ENCODE data around the gene COL20A1. TPM values are rescaled to one million over a fixed set of nuclear protein-coding genes. Genes with fewer than 3 reads are reported as not detected.
"Not testable (repeated sequence)": the region's sequence is repeated elsewhere in the genome, so short reads cannot be mapped to it uniquely, and the experiment has no call there.

COL20A1 gene
- total RNA-seq, 1 donor from 2014 or later, result not detected

GRCh38 chr20:63372971-63373885, 80.2 kb downstream of the COL20A1 start:
- intact Hi-C loops (cut with micrococcal nuclease), result no loop called here

GRCh38 chr20:63373996-63374395, 81.0 kb downstream of the COL20A1 start:
- intact Hi-C loops (cut with micrococcal nuclease), result no loop called here

GRCh38 chr20:63374504-63374903, 81.5 kb downstream of the COL20A1 start:
- intact Hi-C loops (cut with micrococcal nuclease), result no loop called here

GRCh38 chr20:63375438-63375837, 82.5 kb downstream of the COL20A1 start:
- intact Hi-C loops (cut with micrococcal nuclease), result no loop called here

GRCh38 chr20:63376283-63377250, 83.6 kb downstream of the COL20A1 start:
- intact Hi-C loops (cut with micrococcal nuclease), result no loop called here

- intact Hi-C loops (cut with micrococcal nuclease), result no loop called here
Observed at GRCh38 chr20:63377256-63377941, 84.4 kb downstream of the COL20A1 start.

GRCh38 chr20:63377951-63378381, 85.0 kb downstream of the COL20A1 start:
- intact Hi-C loops (cut with micrococcal nuclease), result no loop called here

GRCh38 chr20:63378626-63379025, 85.6 kb downstream of the COL20A1 start:
- intact Hi-C loops (cut with micrococcal nuclease), result no loop called here

GRCh38 chr20:63379296-63379695, 86.3 kb downstream of the COL20A1 start:
- intact Hi-C loops (cut with micrococcal nuclease), result no loop called here

- intact Hi-C loops (cut with micrococcal nuclease), result not testable (repeated sequence)
Observed at GRCh38 chr20:63379872-63380271, 86.9 kb downstream of the COL20A1 start.

GRCh38 chr20:63380346-63380870, 87.4 kb downstream of the COL20A1 start:
- intact Hi-C loops (cut with micrococcal nuclease), result no loop called here

- intact Hi-C loops (cut with micrococcal nuclease), result no loop called here
Observed at GRCh38 chr20:63381781-63382431, 88.9 kb downstream of the COL20A1 start.

- intact Hi-C loops (cut with micrococcal nuclease), result no loop called here
Observed at GRCh38 chr20:63382551-63383300, 89.7 kb downstream of the COL20A1 start.

GRCh38 chr20:63383556-63383955, 90.6 kb downstream of the COL20A1 start:
- intact Hi-C loops (cut with micrococcal nuclease), result no loop called here

- intact Hi-C loops (cut with micrococcal nuclease), result no loop called here
Observed at GRCh38 chr20:63384336-63384735, 91.3 kb downstream of the COL20A1 start.

Other genes starting within 250 kb of the COL20A1 start
- 42.4 and 42.6 TPM in 2 replicates for gene YTHDF1, start 77.1 kb upstream of the COL20A1 start, total RNA-seq
- not detected in 2 replicates for gene BIRC7, start 57.3 kb upstream of the COL20A1 start, total RNA-seq
- gene NKAIN4, start 38.7 kb upstream of the COL20A1 start, total RNA-seq, result not detected in 2 replicates
- gene ARFGAP1, start 20.4 kb upstream of the COL20A1 start, total RNA-seq, result 84.0 and 84.9 TPM in 2 replicates
- gene CHRNA4, start 68.2 kb downstream of the COL20A1 start, total RNA-seq, result not detected in 2 replicates
- 0.05 and 0.11 TPM in 2 replicates for gene KCNQ2, start 179.5 kb downstream of the COL20A1 start, total RNA-seq
- gene EEF1A2, start 205.9 kb downstream of the COL20A1 start, total RNA-seq, result 0.45 and 0.55 TPM in 2 replicates
- 159 and 167 TPM in 2 replicates for gene PPDPF, start 227.6 kb downstream of the COL20A1 start, total RNA-seq
- 1.1 and 1.2 TPM in 2 replicates for gene PTK6, start 244.2 kb downstream of the COL20A1 start, total RNA-seq

Measured in T-helper 2 cell treated with Interferon-gamma antibody and Interleukin-4, amounts not matched to agents 100 ng/mL and 5 ng/mL, for 36 hours (primary cell).